Measurements from ENCODE around the gene GSS.

Gene GSS

DNA sequence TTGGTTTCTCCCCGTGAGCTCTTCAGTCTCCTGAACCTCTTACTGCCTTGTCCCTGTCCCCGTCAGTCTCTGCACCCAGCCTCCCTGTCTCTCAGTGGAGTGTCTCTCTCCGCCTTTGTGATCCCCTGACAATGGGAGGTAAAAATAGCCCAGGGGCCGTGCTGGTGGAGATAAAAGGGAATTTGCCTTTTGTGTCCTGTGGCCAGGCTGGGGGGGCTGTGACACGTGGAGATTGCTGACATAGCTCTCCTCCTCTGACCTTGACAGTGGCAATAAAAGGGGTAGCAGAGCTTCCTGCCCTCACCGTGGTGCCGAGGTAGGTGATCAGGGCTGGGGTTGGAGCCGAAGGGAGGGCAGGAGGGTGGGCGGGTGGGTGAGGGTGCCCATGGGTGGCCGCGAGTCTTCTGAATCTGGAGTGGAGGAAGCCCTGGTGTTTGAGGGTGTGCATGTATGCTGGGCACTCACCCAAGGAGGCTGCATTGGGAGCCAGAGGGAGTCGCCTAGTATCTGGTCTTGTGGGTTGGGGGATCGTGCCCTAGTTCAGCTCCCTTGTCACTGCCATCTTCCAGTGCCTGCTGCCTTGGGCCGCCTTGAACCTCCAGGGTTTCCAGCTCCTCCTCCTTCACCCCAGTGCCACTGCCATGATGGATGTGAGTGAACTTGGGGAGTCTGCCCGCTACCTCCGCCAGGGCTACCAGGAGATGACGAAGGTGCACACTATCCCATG is 21.9 kb upstream of the GSS start:
- DNase-seq = no peak

DNA sequence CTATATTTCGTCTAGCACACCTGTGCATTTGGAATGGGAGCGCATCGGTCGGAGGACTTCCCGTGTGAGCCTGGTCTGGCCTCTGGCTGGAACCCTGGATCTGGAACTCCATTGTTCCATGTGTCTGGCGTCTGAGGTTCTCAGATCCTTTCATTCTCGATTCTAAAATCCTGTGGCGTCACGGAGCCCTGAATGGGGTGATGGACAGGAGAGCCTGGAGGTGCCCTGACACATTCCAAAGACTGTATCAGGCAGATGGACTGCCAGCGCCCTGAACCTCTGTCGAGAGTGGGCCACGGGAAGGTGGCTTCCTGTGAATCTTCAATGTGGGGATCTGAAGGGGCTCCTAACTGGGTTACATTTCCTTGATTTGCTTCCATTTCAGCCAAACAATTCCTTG is 20.7 kb upstream of the GSS start:
- no peak for DNase-seq

DNA sequence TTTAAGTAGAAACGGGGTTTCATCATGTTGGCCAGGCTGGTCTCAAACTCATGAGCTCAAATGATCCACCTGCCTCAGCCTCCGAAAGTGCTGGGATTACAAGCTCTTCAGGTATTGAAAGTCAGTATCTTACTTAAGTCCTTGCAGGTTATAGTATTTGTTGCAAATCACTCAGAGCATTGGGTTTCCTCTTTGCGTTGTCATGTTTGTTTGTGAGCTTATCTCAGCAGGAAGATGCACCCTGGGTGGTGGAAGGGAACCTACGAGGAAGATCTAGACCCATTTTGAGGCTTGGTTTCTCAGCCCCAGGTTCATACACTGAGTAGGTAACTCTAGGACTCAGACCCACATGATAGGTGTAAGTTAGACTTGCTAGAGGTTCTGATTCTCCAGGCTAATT is 18.6 kb upstream of the GSS start:
- DNase-seq = no peak

DNA sequence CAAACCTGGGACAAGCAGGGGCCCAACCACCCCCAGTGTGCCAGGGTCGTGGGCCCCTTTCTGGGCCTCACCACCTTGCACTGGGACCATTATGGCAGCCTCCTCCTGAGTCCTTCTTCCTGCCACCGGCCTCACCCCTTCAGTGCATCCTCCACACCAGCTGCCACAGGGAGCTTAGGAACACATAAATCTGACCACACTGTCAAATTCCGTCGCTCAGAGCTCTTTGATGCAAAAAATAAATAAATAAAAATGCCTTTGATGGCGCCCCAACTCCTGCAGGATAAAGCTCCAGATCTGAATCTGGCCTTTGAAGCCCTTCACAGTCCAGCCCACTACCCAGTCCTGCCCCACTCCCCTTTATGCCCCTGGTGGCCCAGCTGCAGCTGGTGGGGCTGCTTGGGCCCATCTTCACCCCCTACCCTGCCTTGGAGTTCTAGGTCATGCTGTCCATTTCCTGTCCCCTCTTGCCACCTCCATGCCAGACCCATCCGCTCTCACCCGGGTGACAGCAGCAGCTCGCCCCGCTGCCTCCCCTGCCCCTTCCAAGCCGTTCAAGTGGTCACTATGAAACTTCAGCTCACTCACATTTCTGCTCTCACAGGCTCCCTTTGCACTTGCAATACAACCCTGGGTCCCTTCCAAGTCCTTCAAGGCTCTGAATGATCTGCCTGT is 16.1 kb upstream of the GSS start:
- no peak for DNase-seq

DNA sequence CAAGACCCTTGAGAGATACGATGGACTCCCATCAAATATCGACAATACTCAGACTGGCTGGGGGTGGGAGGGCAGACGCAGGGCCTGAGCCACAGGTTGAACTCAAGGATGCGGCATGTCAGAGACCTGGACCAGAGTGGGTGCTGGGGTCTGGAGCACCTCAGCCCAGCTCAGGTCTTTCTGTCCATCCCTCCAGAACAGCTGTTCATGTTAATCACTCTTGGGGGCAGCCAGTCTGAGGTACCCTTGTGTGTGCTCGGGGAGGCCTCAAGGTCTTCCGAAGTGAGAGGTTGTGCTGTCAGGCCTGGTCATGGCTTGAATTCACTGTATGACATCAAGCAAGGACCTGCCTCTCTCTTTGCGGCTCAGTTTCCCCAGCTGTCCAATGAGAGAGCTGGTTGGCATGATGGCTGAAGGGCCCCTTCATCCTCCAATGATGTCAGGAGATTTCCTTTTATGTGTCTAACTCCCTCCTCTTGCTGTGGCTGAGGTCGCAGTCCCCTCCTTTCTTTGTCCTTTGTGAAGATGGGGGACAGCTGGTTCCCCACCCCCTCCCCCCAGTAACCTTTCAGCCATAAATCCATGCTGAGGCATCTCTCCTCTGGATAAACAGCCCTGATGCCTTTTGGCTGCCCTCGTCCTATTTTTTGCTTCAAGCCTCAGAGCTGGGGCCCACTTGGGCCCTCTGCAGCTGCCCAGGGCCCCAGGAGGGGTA is 15.4 kb upstream of the GSS start:
- DNase-seq = no peak

DNA sequence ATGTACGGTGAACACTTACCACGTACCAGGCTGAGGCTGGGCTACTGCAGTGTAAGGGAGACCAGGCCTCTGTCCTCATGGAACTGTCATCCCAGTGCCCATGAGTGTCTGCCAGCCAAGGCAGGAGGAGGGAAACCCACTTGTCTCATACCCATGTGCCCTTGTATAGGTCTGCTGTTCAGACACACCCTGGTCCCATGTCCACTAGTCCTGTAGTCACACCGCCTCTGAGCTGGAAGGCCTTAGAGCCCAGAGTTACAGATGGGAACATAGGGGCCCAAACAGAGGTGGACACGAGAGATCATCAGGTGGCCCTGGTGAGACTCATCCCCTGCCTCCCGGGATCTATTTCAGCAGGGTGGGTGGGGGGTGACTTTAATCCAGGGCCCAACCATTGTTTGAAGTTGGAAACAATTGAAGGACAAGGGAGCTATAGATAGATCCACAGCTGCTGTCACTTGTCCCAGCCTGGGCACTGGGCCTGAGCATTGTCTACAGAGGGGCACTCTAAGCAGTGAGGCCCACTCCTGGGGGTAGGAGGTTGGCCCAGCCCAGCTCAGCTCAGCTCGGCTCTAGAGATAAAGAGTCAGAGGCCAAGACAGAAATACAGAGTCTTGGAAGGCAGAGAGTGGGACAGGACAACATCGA is 14.7 kb upstream of the GSS start:
- no peak for DNase-seq

DNA sequence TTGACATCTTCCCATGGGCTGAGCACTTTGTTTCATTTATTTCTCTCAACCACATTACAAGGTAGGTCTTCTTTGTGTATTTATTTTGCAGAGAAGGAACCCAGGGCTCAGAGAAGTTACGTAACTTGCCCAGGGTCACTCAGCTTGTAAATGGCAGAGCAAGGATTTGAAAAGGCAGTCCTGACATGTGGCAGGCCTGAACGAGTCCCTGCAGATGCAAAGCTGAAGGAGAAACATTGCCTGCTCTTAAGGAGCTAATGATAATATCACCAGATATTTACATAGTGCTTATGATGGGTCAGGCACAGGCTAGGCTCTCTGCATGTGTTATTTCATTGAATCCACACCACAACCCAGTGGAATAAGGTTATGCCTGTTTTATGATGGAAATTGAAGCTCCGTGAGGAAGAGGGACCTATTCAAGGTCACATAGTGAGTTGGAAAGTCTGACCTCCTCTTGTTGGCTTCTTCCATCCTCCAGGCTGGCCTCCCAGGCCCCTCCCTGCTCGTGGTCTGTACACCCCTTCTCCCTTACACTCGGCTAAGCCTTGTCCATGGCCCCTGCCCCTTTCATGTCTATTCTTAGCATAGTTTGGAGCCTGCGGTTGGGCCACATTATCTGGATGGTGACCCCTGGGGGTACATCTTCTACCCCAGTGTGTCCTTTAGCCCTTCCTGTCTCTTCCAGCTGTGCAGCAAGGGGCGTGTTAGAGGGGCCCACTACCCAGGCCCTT is 12.6 kb upstream of the GSS start:
- no peak for DNase-seq

DNA sequence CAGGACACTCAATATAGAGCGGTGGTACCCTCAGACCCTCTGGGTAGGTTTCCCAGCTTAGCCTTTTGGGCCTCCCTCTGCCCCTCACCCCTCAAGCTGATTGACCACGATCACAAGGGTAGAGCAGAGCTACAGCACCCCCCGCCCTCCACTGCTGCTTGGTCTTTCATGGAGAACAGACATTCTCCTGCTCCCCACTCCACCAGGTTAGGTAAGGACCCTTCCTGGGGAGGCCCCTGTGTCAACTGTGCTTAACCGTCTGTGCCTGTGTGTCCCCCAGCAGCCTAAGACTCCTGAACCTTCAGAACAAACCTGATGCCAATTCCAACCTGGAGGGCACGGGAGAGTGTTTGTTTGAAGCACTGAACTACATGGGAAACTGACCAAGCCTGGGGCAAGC is 11.8 kb upstream of the GSS start:
- no peak for DNase-seq

DNA sequence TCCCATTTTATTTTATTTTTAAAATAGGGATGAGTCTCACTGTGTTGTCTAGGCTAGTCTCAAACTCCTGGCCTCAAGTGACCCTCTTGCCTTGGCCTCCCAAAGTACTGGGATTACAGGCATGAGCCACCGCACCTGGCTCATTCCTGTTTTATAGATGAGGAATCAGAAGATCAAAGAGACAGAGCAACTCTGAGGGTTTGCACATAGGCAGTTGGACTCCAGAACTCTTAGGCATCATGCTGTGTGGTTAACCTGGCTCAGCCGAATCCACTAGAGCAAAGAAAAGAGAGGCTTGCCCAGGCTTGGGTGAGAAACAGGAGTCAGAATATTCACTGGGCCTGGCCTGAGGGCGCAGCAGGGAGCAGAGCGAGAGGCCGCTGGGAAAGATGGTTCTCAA is 9.4 kb upstream of the GSS start:
- DNase-seq = no peak

DNA sequence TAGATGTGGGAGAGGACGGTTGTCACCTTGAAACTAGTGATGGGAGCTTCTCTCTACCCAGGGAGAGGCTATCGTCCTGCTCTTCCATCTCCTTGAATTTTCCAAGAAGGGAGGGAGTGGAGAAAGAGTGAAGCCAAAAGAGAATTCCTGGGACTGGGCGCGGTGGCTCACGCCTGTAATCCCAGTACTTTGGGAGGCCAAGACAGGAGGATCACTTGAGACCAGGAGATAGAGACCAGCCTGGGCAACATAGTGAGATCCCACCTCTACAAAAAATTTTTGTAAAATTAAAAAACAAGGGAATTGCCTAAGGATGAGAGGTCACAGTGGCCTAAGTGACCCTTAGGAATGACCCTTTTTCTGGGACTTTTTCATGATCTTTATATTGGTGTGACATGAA is 8.9 kb upstream of the GSS start:
- DNase-seq = no peak

DNA sequence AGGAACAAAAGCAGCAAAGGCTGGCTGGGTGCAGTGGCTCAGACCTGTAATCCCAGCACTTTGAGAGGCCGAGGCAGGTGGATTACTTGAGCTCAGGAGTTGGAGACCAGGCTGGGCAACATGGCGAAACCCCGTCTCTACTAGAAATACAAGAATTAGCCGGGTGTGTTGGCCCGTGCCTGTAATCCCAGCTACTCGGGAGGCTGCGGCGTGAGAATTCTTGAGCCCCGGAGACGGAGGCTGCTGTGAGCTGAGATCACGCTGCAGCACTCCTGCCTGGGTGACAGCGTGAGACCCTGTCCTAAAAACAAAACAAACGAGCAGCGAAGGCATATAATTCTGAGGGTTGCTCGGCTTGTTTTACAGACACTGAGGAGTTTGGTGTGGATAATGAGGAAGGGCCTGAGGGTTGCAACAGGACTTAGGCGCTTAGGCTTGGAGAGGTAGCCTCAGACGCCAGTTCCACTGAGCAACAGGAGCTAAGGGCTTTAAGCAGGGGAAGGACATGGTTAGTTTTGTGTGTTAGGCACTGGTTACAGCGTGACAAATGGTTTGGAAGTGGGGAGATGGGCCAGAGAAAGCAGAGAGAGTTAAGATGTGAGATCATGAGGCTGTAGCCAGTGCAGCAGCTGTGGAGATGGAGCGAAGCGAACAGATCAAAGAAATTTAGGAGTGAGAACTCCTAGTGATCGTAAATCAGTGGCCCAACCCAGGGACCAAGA is 1.3 kb upstream of the GSS start:
- no peak for DNase-seq

DNA sequence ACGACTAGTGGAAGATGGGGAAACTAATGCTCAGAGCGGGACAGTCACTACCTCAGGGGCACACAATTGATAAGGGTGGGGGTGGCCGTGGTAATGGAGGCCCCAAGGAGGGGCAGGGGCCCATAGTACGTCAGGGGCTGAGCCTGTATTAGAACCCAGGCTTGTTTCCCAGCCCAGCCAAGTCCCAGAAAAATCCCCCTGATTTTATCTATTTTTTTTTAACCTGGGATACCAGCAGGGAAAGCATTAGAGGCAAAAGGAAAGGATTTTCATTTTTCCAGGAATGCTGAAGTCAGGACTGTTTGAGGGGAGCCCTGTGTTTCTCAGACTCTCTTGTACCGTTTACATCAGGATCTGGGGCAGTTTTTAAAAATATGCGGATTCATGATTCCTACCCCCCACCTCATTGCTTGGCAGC is 444 bp upstream of the GSS start:
- DNase-seq = no peak

DNA sequence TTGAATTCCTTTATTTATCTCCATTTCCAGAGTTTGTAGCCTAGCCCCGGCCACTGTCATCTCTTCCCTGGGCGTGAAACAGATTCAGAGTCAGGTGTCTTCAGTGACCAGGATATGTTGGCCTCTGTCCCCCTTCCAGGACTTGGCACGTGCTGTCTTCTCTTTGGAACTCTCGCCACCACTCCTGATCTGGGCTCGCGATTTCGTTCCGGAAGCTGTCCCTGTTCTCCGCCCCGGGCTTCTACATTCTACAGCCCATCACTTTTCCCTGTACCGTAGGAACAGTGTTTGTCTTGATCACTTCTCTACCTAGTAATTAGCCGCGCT is 739 bp downstream of the GSS start:
- DNase-seq = peak; percentile 26 to 33

DNA sequence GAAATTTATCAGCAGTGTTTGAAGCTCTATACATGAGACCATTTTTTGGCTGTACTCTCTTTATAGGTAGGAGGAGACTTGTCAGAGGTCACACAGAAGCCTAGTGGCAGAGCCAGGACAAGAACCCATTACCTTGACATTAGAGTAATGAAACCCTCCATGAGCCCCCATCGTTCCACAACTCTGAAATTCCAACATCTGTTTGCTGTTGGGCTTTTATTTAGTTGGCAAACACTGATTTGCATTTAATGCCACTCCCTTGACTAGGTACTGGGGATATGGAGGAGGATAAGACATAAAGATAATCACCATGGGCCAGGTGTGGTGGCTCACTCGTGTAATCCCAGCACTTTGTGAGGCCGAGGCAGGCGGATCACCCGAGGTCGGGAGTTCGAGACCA is 1.6 kb downstream of the GSS start:
- DNase-seq = no peak

DNA sequence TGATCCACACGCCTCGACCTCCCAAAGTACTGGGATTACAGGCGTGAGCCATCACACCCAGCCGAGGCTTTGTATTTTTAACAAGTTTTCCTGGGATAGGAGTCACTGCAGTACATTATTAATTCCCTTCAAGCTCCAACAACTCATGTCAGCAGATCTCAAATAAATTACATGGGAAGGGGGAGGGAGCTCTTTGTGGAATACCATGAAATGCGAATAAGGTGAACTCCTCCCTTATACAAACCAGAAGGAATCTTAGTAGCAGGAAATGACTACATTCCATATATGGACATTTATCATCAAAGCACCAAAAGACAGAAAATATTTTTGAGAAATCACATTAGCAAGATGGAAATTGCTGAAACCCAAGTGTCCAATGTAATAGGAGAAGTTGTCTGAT is 2.9 kb downstream of the GSS start:
- no peak for DNase-seq

DNA sequence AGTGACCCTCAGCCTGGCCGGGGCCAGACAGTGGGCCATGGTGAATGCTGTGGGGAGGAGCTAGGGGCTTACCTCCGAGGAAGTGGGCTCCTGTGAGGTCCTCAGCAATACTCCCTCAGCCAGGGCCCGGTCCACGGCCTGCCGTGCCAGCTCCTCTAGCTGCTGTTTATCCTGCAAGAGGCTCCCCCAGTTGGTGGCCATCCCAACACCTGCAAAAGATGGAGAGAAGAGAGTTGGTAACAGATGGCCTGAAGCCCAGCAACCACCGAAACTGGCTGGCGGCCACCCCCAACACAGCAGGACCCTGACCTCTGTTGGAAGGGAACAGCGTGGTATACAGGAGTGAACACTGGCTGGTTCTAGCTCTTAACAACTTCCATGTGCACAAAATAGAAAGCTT is 4.0 kb downstream of the GSS start:
- DNase-seq = no peak

DNA sequence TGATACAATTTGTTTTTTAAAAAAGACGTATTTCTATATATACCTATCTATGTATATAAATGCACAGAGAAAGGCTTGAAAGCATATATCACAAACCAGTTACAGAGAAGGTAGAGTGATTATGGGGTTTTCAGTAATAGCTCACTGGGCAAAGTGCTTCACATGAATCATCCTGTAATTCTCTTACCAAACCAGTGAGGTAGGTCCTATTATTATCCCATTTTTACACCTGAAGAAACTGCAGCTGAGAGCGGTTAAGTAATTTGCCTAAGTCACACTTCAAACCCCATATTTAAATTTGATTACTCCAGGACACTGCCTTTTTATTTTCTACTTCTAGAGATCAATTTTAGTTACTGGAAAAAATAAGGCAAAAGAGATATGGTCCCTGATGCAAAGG is 4.4 kb downstream of the GSS start:
- no peak for DNase-seq

DNA sequence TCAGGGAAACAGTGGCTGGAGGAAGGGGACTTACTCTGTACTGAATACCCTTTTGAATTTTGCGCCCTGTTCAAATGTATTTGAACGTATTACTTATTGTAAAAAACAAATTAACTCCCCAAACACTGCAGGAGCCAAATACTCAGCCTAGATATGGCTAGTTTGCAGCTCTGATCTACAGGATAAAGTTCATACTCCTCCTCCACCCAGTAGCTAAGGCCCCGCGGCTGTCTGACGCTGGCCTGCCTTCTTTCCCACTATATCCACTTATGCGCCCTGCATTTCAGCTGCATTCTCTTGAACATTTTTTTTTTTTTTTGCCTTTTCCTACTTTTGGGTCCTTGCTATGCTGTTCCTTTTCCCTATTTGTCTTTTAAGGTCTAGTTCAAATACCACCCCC is 6.5 kb downstream of the GSS start:
- no peak for DNase-seq

DNA sequence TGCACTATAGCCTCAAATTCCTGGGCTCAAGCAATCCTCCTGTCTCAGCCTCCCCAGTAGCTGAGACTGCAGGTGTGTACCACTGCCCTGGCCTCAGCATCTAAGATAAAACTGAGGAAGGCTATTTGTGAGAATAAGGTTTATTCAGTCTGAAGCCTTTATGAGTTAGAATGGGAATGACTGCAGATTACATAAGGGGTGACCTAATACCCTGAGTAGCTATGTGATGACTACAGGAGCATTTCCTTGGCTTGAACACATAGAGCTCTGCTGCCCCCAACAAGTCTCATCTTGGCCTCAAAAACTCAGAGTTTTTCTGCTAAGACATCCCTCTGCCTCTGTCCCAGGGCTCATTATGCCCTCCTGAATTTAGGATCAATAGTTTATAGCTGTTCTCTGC is 7.6 kb downstream of the GSS start:
- DNase-seq = no peak

DNA sequence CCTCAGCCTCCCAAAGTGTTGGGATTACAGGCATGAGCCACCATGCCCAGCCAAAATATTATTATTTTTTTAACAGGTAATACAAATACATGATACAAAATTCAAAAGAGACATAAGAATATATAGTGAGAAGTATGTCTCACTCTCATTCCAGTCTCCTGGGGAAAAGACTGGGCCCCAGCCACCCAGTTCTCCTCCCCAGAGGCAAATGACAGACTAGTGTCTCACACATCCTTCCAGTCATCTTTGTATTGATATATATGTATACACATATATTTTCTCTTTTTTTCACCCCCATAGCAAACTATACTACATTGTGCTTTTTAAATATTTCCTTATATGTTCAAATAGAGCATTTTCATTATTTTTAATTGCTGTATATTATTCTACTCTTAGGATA is 8.3 kb downstream of the GSS start:
- DNase-seq = no peak

DNA sequence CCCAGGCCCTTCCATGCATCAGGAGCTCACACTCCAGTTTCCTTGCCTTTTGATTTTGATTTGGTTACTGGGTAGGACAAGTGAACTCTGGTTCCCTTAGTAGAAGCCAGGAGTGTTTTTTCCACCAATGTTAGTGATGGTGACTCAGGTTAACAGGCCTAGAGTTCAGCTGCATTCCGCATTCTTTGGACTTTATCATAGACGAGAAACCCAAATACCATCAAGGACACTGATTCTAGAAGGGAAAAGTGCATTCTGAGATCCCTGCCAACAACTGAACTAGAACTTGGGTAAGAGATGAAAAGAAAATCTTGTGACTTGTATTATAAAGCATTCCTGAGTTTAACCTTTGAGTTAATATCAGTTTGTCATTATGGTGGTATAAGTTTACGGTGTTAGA is 8.9 kb downstream of the GSS start:
- DNase-seq = no peak

DNA sequence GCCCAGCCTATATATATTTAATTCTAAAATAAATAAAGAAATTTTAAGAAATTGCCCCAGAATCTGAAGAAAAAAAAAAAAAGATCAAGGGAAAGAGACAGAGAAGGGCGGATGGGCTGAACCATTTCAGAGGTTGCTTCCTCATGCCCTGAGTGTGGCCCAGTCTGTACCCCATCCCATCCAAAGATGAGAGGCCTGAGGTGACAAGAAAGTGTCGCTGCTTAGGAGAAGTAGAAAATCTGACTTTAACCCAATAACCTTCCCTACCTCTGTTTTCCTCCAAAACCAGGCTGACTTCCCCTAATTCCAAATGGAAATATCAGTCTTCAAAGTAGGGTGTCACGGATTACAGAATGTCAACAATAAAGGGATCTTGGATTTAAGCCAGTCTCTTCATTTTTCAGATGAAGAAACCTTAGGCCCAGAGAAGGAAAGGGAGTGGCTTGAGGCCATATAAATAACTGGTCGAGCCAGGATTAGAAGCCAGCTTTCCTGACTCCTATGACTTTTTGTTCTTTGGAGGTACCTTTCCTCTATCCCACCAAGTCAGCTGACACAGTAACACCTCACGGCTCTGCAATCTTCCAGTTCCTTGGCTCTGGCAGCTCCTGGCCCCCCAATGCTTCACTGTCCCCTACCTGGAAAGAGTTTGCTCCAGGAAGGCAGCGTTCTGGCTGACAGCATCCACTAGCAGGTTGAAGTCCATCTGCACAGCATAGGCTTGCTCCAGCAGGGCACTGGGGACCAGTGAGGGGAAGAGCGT is 10.1 kb downstream of the GSS start:
- no peak for DNase-seq
